ENCODE results near the gene PDS5B.
"Not testable (repeated sequence)": the region's sequence is repeated elsewhere in the genome, so short reads cannot be mapped to it uniquely, and the experiment has no call there.

PDS5B gene, protein sequence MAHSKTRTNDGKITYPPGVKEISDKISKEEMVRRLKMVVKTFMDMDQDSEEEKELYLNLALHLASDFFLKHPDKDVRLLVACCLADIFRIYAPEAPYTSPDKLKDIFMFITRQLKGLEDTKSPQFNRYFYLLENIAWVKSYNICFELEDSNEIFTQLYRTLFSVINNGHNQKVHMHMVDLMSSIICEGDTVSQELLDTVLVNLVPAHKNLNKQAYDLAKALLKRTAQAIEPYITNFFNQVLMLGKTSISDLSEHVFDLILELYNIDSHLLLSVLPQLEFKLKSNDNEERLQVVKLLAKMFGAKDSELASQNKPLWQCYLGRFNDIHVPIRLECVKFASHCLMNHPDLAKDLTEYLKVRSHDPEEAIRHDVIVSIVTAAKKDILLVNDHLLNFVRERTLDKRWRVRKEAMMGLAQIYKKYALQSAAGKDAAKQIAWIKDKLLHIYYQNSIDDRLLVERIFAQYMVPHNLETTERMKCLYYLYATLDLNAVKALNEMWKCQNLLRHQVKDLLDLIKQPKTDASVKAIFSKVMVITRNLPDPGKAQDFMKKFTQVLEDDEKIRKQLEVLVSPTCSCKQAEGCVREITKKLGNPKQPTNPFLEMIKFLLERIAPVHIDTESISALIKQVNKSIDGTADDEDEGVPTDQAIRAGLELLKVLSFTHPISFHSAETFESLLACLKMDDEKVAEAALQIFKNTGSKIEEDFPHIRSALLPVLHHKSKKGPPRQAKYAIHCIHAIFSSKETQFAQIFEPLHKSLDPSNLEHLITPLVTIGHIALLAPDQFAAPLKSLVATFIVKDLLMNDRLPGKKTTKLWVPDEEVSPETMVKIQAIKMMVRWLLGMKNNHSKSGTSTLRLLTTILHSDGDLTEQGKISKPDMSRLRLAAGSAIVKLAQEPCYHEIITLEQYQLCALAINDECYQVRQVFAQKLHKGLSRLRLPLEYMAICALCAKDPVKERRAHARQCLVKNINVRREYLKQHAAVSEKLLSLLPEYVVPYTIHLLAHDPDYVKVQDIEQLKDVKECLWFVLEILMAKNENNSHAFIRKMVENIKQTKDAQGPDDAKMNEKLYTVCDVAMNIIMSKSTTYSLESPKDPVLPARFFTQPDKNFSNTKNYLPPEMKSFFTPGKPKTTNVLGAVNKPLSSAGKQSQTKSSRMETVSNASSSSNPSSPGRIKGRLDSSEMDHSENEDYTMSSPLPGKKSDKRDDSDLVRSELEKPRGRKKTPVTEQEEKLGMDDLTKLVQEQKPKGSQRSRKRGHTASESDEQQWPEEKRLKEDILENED (N-terminal part only)

DNA sequence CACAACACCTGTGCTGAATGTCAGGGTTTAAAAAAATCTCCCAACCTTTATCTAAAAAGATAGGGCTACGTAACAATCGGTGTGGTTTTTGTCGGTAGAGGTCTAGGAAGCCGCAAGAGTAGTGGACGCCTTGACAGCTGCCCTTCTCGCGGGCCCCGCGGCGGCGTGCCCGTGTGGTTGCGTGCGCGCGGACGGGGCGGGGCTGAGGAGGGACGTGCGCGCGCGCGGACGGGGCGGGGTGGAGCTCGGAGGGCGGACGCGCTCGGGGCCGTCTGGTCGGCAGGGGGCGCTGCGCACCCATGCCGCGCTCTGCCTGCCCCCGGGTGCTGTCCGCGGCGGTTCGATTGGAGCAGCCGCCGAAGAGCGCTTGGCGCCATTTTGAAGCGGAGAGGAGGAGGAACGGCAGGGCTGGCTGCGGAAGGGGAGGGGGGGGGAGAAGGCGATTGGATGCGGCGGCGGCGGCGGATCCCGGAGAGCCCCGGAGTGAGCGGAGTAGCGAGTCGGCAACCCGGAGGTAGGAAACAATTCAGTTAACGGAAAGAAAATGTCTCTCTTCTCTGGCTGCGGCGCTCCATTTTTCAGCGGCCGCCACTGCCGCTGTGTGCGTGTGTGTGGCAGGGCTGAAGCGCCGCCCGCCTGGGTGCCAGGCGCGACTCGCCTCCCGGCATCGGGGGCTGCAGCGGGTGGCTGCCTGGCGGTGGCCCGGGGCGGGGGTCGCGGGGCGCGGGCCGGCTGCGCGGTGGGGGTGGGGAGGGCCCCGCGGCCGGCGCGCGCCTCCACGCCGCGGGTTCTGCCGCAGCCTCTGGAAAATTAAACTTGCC, at the start of gene PDS5B:
TSS of gene PDS5B (plus strand) at position 373 of the 821 bp plus-strand sequence. CDS start 62,321 bp downstream, outside the sequence.
- DNase-seq: peak; percentile 87 to 94

DNA sequence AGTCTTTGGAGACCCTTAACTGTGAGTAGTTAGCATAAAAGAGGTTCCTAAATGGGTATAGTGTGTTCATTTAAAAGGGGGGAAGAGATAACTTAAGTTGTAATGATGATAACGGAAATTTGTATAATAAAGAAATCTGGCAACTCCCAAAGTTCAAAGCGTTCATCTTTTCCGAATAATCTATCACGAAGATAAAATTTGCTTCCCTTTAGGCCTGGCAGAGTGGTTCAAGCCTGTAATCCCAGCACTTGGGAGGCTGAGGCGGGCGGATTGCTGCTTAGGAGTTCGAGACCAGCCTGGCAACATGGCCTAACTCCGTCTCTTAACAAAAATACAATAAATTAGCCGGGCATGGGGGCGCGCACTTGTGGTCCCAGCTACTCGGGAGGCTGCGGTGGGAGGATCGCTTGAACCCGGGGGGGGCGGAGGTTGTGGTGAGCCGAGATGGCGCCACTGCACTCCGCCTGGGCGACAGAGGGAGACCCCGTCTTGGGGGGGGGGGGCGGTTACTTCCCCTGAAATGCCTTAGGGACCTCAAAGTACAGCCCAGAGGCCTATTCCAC, 48.6 kb upstream of the PDS5B start:
- no peak for DNase-seq

DNA sequence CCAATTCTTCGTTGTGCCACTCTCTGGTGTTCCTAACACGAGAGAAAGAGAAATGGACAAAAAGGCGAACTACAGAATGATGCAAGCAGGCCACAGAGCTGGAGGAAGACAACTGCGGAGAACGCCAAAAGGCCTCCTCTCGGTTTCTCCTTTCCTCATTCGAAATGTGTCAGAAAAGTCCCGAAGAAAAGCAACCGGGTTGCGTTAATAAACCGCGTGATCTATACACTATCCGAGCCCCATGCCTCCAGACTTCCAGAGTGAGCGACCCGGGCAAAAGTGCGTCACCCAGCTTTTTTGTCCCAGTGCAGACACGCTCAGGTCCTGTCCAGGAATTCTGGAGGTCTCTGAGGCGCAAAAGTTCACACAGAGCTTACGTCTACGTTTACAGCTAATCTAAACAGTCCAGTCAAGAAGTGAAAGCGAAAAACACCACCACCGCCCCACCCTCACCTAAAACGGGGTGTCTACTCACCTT, 48.1 kb upstream of the PDS5B start:
- peak; percentile 10 to 31 for DNase-seq

DNA sequence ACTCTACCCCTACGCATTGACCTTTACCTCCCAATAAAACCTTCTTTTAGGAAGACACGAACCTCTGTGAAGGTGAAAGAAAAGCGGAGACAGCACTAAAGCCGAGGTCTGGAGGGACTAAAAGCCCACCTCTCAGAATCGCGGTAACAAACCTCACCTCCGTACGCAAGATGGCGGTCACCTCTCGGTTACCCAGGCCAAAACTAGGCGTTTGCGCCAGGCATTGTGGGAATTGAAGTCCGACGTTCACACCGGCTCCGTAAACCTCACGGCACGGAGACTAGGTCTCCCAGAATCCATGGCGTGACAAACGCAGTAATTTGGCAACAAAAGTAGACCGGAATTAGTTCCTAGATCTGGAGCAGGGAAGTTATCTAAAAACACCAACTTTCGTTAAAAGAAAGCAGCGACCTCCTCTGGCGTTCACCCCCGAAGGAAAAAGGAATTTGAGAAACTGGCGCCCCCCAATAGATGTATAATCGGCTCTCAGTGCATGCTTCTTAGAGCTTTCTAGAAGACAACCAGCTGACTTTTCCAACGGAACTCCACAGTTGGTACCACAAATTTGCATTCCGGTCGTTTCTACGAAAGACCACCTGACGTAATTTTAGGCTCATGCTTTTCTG, 47.5 kb upstream of the PDS5B start, which contains the start of gene N4BP2L2:
TSS of gene N4BP2L2 (minus strand) at position 175 of the 626 bp plus-strand sequence. CDS start 1,768 bp downstream, outside the sequence.
- DNase-seq: peak; percentile 95 to 97

DNA sequence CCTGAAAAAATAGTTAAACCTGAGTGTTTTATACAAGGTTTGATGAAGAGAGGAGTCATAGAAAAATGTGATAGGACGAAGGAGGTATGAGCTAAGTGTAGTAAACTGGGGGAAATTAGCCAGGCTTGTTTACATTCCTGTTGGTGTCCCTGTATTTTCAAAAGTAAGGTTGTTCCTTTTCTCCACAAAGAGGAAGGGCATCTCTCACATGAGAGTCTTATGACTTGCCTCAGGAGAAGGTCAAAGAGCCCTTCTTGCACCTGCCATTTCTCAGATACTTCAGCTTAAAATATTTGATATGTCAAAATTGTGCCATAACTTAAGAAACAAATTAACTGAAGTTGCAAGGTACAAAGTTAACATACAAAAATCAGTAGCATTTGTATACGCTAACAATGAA, 44.0 kb upstream of the PDS5B start:
- no peak for DNase-seq

DNA sequence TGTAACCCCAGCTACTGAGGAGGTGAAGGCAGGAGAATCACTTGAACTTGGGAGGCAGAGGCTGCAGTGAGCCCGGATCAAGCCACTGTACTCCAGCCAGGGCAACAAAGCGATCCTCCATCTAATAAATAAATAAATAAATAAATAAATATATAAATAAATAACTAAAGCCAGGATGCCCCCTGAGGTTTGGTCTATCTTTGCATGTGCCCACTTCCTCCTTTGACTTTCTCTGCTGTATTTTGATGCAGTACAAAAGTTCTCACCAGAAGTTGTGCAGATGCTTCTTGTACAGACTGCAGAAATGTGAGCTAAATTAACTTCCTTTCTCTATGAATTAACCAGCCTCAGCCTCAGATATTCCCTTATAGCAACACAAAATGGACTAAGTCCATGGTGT, 41.2 kb upstream of the PDS5B start:
- DNase-seq: no peak

DNA sequence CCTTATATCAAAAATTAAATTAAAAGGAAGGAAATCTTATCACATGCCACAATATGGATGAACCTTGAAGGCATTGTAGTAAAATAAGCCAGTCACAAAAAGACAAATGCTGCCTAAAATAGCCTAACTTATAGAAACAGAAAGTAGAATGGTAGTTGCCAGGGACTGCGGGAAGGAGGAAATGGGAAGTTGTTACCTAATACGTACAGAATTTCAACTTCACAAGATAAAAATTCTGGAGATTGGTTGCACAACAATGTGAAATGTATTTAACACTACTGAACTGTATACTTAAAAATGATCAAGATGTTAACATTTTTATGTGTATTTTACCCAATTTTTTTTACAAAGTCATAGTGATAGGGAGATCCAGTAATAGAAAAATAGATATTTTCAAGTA, 37.4 kb upstream of the PDS5B start:
- no peak for DNase-seq

DNA sequence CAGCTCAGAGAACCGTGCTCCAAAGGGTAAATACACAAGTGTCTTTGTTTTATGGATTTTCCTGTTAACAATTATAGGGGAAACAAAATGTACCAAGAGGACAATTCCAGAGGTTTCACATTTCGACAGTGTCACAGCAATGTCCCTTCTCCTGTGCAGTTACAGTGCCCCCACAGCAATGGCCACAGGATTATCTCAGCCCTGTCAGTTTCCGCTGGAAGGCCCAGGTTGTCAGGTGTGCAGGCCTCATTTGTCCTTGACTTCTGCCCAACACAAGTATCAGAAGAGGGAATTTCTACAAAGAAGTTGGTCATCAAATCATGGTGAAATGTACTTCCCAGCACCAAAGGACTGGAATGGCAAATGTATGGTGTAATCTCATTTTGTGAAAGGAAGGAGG, 36.5 kb upstream of the PDS5B start:
- DNase-seq: no peak

DNA sequence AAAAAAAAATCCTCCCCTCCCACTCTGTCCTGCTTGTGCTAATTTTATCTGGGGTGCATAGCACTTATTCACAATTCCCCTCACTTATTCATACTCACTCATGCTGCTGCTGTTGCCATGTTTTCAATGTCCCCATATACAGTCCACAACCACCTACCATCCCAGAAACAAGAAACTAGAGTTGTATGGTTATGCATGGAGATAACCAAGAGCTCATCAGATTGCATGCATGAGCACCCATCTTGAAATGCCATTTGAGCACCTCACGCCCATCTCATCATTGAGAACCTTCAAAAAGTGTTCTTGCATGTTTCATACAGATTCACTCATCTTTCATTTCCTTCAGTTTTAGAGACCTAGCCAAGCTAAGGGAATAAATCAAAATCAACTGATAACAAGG, 32.5 kb upstream of the PDS5B start:
- no peak for DNase-seq

DNA sequence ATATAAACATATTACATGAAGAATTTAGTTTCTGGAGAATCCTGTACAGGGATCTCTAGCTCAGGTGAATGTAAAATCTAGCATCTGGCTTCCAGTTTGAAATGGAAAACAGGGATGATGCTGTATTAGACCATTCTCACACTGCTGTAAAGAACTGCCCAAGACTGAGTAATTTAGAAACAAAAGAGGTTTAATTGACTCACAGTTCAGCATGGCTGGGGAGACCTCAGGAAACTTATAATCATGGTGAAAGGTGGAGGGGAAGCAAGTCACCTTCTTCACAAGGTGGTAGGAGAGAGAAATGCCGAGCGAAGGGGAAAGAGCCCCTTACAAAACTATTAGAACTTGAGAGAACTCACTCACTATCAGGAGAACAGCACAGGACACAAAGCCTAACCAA, 30.6 kb upstream of the PDS5B start:
- DNase-seq: no peak

DNA sequence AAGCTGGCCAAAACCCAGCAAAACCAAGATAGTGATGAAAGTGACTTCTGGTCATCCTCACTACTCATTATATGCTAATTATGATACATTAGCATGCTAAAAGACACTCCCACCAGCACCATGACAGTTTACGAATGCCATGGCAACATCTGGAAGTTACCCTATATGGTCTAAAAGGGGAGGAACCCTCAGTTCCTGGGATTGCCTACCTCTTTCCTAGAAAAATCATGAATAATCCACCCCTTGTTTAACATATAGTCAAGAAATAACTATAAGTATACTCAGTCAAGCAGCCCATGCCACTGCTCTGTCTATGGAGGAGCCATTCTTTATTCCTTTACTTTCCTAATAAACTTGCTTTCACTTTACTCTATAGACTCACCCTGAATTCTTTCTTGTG, 25.4 kb upstream of the PDS5B start:
- not testable (repeated sequence) for DNase-seq

DNA sequence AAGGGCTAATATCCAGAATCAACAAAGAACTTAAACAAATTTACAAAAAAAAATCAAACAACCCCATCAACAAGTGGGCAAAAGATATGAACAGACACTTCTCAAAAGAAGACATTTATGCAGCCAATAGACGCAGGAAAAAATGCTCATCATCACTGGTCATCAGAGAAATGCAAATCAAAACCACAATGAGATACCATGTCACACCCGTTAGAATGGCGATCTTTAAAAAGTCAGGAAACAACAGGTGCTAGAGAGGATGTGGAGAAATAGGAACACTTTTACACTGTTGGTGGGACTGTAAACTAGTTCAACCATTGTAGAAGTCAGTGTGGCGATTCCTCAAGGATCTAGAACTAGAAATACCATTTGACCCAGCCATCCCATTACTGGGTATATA, 10.6 kb upstream of the PDS5B start:
- not testable (repeated sequence) for DNase-seq

DNA sequence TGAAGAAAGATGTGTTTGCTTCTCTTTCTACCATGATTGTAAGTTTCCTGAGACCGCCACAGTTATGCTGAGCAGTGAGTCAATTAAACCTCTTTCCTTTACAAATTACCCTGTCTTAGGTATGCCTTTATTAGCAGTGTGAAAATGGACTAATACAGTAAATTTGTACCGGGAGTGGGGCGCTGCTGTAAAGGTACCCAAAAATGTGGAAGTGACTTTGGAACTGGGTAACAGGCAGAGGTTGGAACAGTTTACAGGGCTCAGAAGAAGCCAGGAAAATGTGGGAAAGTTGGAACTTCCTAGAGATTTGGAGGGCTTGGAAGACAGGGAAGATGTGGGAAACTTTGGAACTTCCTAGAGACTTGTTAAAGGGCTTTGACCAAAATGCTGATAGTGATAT, 9.2 kb upstream of the PDS5B start:
- DNase-seq: no peak

DNA sequence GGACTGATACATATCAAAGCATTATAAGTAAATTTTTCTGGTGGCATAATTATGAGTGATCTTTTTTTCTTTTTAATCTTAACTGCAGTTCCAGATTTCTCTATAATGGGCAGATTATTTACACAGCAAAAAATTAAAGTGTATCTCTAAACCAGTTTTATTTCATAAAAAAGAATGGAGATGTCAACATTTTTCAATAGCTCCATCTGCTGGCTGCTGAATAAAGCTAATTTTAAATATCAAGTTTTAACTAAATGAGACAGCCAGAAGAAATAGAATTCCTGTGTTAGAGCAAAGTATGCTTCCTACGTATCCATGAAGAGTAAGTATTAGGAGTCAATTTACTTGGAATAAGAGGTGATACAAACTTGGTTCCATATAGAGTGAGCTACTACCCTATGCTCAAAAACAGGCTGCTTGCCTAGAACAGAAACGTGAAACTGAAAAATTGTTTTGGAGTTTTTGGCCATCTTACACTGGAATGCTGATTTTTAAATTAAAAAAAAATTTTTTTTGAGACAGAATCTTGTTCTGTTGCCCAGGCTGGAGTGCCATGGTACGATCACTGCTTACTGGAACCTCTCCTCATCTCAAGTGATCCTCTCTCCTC, 5.0 kb upstream of the PDS5B start:
- peak in 1 of 2 experiments; percentile 7 for DNase-seq

DNA sequence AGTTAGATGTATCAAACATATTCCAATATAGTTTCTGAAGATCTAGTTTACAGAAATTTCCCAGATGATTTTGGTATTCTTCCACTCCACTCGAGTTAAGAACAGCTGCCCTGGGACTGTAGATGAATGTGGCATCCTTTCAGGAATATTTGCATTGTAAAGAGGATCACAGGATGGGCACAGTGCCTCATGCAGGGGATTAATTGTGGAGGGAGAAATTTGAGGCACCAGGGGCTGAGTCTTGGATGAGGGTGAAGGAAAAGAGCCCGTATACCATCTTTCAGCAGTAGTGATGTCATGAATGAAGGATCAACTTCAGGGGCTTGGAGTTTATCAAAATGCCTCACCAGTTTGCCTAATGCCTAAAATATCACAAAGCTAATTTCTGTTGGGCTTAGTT, 4.0 kb upstream of the PDS5B start:
- no peak for DNase-seq

DNA sequence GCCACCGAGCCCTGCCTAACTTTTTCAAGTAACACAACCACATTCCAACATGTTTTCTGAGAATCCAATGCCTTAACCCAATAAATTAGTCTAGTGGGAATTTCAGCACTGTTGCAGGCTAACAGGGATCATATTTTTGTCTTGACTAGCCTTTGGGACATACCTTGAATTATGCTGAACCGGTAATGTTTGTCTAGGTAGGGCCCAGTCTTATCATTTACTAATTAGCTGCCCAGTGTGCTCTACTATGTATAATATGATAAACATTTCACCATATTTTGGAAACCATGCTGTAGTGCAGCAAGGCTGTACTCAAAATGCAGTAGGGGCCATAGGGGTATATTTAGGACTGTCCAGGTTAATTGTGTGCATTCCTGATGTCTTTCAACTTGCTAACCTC, 3.3 kb upstream of the PDS5B start:
- no peak for DNase-seq

DNA sequence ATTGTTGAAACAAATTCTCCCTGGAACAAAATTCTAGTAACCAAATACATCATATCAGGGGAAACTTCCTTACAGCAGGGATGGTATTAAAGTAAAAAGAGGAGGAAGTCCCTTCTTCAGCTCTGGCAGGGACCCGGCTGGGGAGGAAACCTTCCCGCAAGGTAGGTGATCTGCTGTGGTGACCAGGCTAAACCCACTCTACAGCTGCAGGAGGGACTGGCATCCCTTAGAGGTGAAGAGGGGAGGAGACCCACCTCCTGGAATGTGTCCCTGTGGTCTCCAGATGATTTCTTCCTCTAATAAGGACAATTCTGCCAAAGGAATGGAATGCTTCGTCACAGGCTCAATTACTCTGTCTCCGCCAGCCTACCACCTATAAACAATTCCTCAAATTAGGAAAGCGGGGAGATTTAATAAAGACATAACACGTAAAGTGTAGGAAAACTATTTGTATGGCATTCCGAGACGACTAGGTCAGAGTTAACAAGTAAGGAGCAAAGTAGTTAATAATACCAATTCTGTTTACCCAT, 637 bp upstream of the PDS5B start:
- peak in 1 of 2 experiments; percentile 2 for DNase-seq

DNA sequence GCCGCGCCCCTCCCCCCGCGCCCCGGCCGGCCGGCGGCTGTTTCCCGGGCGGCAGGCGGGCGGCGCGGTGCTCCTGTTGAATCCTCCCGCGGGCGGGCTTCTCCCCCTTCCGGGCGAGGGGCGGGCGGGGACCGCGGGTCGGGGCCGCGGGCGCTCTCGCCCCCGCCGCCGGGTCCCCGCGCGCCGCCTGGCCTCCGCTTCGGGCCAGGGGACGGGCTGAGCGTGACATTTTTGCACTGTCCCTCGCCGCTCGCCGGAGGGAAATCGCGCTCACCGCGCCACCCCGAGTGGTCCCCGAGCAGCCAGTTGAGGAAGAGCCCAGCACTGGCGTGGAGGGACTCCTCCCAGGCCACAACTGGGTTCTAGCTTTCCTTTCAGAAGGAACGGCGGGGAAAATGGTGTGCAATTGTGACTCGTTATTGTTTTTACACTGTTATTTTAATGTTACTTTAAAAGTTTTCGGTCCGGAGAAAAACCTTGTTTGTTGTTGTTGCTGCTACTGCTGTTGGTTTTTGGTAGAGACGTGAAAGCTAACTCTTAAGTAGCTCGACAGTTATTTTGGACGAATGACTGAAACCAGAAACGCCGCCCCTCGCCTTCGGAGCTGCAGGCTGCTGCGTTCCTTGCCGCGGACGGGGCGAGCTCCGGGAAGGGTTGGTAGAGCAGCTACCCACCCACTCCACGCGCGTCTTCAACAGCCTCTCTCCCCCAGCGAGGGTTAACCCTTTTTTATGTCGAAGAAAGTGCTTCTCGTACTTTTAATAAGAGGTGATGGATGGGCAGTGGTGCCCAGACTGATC, 959 bp downstream of the PDS5B start:
- DNase-seq: peak; percentile 59 to 62

DNA sequence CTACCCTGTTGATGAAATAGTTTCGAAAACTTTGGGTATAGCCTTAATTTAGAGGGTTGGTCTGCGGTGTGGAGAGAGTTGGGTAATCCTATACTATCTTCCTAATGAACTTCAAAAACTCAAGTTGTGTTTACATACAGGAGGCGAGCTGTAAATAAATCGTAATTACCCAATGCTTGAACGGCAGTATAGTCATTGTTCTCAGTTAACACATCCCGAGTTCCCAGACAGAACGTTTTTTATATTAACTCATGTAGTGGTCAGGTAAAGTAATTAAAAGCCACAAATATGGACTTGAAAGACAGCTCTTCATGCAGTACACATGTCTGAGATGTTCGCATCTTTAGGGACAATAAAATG, 1.5 kb downstream of the PDS5B start:
- DNase-seq: no peak

DNA sequence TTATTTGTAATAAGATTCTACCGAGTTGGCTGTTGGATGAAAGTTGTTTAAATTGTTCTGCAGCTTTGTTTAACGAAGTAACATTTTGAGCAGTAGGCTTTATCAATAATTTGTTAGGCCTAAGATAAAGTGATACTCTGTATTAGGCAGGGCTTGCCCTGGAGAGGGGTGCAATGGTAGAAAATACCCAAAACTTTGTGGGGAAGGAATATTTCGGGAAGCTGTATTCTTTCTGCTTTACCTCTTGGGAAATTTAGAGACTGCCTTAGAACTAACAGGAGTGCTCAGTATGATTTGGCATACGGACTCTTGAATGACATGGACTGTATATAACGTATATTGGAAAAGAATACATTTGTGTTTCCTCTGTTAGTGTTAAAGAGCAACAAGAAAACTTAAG, 2.5 kb downstream of the PDS5B start:
- DNase-seq: no peak

Measured in SHP77 (cell line).